NB4 (cell line): ENCODE measurements around the gene FRYL.

ENCODE experiments used
- CTCF ChIP-seq: IDR thresholded peaks from one replicate; pipeline ENCODE4 v1.5.1; 2012; ENCODE audit warnings: low read depth, low read length
- MAX ChIP-seq: IDR thresholded peaks from 2 replicates; pipeline ENCODE4 v1.6.1; 2011; ENCODE audit warnings: low read depth, low read length
- POLR2A ChIP-seq: IDR thresholded peaks from 2 replicates; pipeline ENCODE4 v1.6.1; 2011; ENCODE audit warnings: mild to moderate bottlenecking; ENCODE audit not compliant: insufficient read length; ENCODE audit errors: extremely low read depth

- TF ChIP-seq MAX: no peak
- no peak for TF ChIP-seq CTCF
- no peak for TF ChIP-seq POLR2A
Observed at GRCh38 chr4:48795108-48795507, 15.0 kb upstream of the FRYL start.
